GM19238 (cell line): ENCODE data around the gene OSBP2.
"Not testable (repeated sequence)": the region's sequence is repeated elsewhere in the genome, so short reads cannot be mapped to it uniquely, and the experiment has no call there.

ENCODE experiments used
- DNase-seq: peaks from one replicate; pipeline ENCODE4 v3.0.0; 2011; ENCODE audit warnings: low spot score; ENCODE audit not compliant: insufficient read length

The OSBP2 gene

DNA sequence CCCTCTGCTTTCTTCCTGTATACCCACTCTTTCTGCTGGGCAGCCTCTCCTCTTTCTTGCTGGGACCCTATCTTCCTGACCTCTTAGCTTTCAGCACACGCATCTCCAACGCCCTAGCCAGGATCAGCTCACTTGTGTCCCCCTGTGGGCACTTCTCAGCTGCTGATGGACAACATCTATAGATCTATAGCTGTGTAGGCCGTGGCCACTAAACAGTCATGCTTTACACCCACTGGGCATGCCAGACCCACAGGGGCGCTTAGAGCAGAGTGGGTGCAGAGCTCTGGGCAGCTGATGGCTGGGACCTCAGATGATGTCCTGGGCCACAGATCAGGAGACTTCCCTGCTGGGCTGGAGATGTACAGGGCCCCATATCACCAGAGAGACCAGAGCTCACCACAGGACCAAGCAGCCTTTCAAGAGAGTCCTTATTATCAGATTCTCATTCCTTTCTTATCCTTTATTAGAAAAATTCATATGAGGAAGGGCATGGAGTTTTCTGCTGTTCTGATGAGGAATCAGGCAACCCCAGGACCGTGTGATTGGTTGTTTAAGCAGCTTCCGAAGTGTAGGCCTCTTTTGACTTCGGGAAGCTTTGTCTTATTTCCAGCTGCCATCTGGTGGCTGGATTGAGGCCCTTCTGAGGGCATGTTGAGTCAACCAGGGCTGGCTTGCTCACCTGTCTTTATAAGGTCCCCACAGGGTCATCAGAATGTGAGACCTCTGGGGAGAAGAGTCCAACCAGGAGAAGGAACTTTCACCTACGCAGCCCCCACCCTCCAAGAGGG, 60.5 kb downstream of the OSBP2 start:
- peak; percentile 73 for DNase-seq

DNA sequence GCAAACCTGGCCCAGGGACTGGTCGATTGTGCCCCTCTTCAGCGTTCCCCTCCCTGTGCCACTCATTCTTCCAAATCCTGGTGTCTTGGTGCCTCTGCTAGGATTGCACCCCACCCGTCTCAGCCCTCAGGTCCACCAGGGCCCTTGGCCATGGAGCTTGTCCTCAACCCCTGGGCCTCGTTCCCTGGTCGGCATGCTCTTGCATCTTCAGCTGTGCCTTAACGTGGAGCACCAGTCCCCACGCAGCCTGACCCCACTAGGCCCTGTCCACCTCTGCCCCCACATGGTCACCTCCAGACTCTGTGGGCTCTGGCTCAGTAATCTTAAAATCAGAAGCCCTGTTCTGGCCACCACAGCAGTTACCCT, 61.1 kb downstream of the OSBP2 start:
- DNase-seq = no peak

DNA sequence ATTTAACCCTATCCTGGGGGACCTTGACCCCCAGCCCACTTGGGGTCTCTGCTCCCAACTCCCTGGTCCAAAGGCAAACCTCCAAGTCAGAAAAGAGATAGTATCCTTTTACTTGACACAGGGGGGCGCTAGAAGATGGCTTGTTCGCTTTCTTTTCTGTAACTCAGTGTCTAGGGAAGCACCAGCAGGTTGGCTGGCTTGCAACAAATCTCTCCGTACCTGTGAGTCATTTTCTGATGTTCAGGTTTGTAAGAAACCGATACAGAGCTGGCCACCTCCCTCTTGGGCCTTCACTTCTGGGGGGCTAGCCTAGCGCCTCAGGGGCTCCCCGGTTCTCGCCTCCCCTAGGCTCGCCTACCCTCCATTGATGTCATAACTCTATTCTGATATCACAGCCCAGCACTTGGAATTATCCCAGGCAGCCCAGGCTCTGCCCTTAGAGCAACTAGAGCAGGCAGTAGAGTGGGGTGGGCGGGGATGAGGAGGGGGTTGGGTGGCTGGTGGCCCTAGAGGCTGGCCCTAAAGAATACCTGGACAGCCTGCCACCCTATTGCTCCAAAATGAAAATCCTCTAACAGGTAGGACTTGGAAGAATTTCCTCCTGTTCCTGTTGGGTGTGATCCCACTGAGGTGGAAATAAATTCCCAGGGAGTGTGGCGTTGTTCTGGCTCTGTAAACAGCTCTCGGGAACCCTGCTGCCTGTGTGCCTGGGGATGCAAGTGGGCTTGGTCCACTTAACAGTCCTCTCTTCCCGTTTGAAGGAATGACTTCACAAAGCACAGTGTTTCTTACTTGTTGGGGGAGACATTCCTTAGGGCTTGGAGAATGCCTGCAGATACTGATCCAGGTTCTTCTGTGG, 69.4 kb downstream of the OSBP2 start:
- DNase-seq = peak; percentile 27

DNA sequence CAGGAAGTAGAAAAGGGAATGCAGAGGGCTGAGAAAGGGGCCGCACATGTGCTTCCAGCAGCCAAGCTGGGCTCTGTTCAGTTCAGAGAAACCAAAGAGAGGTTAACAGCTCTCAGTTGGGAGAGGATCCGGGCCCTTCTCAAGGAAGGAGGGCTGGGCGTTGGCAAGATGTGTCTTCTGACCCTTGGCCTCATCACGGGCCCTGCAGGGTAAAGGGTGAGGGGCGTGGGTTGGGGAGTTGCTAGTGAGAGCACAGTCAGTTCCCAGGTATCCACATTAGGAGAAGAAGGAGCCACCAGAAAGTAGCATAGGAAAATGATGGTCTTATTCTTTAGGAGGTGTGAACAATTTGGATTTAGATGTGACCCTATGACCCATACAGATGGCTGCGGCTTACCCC, 73.0 kb downstream of the OSBP2 start:
- no peak for DNase-seq

DNA sequence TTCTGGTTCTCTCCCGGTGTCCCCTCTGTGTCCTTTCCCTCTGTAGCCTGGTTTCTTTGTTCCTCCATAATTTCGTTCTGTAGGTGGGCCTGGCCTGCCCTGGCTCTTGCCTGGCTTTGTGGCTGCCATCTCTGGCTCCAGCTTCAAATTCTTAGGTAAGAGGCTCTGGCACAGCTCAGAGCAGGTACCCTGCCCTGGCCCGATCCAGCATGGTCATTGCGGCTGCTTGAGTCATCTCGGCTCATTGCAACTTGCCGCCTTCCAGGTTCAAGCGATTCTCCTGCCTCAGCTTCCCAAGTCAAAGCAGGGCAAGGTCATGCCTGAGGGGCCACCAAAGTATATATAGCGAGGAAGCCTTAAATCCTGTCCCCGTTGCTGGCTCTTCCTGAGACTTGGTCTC, 76.0 kb downstream of the OSBP2 start:
- no peak for DNase-seq

DNA sequence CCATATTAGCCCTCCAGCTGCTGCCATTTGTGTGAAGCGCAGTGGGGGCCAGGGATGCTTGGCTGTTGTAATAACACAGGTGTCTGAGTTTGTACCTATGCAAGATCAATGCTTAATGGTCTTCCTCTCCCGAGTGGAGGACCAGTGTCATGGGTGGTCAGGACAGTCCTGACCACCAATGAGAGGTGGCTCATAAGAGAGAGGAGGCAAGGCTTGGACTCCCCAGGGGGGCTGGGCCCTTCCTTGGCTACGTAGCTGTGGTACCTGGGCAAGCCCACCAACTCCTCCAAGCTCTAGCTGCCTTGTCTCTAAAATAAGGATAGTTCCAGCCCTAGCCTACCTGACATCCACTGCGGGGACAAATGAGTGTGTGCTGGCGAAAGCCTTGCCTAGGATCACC, 79.2 kb downstream of the OSBP2 start:
- DNase-seq = no peak

DNA sequence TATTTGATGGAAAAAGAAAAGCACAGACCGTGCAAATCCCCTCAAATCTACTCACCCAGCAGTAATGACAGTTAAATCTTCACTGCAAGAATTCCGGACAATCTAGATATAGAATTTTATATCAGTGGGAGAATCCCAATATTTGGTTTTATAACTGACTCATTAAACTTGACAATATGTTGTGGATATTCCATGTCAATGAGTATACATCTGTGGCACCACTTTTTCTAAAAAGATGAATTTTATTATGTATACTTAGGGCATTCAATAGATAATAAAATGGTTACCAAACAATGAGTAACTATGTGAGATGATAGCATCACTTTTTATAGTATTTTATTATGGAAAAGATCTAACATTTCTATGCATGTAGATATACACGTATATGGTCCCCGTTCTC, 79.9 kb downstream of the OSBP2 start:
- no peak for DNase-seq

DNA sequence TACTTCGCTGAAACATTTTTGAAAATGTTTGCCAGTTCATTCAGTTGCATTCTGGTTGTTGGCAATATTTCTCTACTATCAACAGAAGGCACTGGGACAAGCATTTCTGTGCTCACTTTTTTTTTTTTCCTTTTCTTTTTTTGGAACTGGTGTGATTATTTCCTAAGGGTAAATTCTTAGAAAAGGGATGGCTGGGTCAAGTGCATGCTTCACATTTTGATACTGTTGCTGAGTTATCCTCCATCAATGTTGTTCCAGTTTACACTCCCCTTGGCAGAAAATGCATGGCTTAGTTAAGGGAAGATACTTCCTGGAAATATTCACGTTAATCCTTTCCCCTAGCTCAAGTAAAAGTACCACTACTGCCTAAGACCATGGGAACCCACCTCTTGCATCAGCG, 81.8 kb downstream of the OSBP2 start:
- no peak for DNase-seq

DNA sequence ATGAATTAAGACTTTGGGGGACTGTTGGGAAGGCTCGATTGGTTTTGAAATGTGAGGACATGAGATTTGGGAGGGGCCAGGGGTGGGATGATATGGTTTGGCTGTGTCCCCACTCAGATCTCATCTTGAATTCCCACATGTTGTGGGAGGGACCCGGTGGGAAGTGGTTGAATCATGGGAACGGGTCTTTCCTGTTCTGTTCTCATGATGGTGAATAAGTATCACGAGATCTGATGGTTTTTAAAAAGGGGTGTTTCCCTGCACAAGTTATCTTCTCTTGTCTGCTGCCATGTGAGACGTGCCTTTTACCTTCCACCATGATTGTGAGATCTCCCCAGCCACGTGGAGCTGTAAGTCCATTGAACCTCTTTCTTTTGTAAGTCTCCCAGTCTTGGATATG, 82.5 kb downstream of the OSBP2 start:
- DNase-seq = not testable (repeated sequence)

DNA sequence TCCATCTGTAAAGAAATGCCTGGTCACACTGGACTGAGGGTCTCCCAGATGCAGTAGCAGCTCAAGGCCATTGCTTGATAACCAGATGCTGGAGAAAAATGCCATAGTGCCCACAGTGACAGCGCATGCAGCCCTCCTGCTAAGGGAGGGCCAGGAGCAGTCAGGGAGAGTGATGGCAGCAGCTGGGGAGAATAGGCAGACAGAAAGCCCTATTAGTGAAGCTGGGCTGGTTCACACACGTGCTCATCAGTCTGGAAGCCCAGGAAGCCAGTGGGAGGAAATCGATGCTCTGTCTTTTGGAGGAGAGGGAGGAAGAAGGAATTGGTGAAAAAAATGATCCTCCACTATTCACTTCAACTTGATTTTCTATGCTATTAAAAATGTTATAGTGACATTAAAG, 82.9 kb downstream of the OSBP2 start:
- no peak for DNase-seq

DNA sequence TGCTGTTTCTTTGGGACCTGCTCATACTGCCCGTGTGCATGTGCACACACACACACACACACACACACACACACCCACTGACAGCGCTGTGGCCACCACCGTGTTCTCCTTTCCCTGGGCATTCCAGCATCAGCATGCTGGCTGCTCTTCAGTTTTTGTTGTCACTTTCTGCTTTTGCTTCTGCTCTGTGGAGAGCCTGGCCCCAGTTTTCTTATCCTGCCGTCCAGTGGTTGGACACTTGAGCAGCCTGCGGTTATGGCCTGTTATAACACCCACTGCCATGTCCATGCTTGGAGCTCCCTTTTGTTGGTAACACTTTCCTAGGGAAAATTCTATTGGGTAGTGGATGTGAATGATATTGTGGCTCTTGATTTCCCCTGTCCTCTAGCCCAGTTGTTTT, 83.6 kb downstream of the OSBP2 start:
- no peak for DNase-seq

DNA sequence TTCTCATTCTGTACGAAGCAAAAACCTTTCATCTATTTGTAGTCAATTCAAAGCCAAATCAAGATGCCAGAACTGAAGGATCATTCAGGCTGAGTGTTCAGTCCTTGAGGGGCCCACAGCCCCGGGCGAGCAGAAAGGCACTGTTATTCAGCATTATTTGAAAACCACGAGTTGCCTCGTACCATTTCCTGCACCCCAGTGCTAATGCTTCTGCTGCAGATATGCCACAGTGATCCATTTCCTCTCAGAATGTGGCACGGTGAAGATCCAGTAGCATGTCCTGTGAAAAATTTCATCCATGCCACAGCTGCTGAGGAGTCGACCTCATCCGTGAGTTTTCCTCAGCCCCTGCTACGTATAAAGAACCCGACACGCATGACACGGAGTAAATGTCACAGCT, 85.4 kb downstream of the OSBP2 start:
- DNase-seq = no peak

DNA sequence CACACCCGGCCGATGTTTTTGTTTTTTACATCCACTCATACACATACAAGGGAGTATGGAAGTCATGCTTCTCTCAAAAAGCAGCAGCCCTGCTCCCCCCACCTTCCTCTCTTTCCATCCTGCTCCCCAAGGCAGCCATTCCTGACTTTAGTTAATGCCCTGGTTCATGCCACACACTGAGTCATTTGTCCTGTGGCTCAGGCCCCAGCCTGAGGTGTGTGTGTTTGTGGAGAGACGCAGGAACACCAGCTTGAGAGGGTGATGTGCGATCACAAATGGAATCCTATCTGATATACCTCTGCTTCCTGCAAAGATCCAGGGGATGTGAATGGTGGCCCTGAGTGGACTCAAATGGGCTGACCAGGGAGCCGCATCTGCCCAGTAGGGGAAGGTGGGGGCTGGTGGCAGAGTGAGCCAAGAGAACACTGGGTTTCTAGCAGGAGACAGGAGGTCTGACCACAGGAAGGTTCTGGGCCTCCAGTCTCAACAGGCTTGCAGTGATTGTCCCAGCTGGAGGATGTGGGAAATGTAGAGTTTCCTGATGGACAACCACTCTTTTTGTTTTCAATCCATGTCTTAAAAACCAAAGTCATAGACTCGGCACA, 86.7 kb downstream of the OSBP2 start:
- no peak for DNase-seq

DNA sequence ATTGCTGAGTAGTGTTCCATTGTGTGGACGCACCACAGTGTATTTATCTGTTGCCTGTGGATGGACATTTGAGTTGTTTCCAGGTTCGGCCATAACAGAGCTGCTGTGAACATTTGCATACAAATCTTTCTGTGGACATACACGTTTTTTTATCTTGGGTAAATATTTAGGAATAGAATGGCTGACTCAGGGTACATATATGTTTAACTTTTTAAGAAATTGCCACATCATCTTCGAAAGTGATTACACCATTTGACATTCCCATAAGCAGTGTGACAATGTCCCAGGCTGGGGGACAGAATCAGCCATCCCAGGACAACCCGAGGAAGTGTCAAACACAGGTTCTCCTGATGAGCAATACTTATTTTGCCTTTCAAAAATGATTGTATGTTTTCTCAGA, 87.9 kb downstream of the OSBP2 start:
- DNase-seq = no peak

DNA sequence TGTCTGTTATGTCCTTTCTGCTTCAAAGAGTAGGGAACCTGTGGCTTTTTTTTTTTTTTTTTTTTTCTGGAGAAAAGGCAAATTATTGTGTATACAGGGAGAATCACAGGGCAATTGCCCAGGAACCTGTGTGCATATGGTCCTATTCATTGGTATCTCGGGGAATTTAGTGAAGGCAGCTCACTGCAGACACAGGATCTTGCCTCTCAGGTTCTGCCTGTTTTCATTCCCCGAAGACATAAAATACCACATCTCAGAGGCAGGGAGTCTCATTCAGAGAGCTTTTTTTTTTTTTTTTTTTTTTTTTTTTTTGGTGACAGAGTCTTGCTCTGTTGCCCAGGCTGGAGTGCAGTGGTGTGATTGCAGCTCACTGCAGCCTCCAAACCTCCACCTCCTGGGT, 88.3 kb downstream of the OSBP2 start:
- no peak for DNase-seq

DNA sequence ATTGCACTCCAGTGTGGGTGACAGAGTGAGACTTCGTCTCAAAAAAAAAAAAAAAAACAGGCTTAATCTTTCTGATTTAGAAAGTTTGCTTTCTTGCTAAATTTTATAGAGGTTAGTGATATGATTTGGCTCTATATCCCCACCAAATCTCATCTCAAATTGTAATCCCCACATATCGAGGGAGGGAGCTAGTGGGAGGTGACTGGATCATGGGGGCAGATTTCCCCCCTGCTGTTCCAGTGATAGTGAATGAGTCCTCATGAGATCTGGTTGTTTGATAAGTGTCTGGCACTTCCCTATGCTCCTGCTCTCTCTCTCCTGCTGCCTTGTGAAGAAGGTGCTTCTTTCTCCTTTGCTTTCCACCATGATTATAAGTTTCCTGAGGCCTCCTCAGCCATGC, 90.9 kb downstream of the OSBP2 start:
- no peak for DNase-seq

DNA sequence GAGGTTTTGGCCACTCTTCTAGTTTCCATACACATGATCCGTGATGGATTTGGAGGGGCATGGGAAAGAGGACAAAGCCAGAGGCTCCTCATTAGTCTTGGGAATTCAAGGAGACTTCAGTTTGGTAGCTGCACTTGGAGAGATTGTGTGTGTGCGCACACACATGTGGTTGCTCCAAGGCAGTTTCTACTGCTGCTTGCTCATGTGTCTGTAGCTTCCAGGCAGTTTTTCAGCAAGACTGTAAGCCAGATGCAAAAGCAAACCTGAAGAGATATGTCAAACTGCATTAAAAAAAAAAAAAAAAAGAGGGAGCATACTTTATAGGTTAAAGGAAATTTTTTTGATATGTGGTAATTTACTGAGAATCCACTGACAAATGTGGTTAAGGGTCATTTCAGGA, 95.7 kb downstream of the OSBP2 start:
- DNase-seq = no peak

DNA sequence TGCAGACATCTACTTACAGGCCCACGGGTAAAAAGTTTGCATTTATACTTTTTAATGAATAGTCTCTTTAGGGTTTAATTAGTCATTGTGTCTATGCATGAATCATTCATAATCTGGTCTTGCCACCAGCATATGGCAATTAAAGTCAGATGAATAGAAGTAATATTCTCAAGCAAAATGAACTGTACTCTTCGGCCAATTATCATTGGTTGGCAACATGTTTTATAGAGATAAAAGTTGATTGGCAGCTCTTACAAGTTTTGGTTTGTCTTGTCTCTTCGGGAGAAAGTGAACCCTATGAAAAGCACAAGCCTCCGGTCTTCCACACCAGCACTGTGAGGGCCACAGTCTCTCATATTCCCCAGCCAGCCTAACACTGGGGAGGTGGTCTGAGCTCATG, 97.8 kb downstream of the OSBP2 start:
- DNase-seq = no peak

DNA sequence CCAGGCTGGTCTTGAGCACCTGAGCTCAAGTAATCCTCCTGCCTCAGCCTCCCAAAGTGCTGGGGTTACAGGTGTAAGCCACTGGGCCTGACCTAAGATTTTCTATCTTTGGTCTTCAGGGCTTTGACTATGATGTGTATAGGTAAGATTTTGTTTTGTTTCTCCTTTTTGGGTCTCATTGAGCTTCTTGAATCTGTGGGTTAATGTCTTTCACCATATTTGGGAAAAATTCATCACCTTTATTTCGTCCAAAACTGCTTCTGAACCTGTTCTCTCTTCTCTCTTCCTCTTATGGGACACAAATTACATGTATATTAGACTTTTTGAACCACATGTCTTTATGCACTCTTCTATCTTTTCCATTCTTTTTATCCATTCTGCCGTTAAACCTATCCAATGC, 100.4 kb downstream of the OSBP2 start:
- DNase-seq = no peak

DNA sequence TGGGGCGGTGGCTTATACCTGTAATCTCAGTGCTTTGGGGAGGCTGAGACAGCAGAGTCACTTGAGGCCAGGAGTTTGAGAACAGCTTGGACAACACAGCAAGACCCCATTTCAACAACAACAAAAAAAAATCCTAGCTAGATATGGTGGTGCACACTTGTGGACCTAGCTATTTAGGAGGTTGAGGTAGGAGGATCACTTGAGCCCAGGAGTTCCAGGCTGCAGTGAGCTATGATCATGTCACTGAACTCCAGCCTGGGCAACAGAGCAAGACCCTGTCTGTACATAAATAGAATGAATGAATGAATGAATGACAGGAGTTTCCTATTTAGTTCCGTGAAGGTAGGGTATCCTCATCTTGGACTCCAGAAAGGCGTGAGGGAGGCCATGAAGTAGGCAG, 107.0 kb downstream of the OSBP2 start:
- DNase-seq = no peak

DNA sequence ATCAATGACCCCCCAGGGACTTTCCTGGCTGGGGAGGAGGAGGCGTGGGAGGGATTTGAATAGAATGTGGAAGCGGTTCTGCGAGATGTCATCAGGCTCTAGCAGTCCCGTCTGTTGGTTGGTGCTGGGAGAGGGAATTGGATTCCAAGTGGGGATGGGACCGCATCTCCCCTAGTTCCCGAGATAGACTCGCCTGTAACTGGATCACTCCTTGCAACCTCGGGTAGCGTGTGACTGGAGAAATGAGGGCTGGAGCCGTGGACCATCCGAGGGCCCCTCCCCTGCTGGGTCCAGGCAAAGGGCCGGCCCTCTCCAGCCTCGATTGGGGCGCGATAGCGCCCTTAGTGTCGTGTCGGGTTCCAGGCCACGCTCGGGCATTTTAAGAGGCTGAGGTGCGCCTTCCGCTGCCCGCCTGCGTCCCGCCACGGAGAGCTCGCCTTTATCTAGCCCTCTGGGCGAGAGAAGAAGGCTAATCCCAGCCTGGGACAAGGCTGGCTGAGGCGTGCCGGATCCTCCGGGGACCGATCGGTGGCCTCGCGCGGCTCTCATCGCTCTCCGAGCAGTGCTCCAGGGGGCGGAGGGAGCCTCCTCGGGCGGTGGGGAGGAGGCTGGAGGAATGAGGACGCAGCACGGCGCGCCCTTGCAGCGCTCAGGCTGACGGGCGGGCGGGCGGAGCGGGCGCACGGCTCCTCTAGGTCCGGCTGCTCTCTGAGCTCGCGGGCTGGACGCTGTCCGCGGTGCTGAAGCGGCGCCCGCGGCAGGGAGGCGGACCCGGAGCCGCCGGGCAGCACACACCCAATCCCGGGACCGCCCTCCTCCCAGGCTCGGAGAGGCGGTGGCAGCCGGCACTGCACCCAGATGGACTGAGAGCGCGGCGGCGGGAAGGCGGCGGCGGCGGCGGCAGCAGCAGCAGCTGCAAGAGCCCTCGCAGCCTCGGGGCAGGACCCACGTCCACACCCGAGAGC, 107.8 kb downstream of the OSBP2 start:
- DNase-seq = peak; percentile 52
